GM19240 (cell line): ENCODE data around the gene URGCP.

Experiments
- DNase-seq: peaks from one replicate; pipeline ENCODE4 v3.0.0; 2011; ENCODE audit warnings: low spot score; ENCODE audit not compliant: insufficient read length

The URGCP gene

DNA sequence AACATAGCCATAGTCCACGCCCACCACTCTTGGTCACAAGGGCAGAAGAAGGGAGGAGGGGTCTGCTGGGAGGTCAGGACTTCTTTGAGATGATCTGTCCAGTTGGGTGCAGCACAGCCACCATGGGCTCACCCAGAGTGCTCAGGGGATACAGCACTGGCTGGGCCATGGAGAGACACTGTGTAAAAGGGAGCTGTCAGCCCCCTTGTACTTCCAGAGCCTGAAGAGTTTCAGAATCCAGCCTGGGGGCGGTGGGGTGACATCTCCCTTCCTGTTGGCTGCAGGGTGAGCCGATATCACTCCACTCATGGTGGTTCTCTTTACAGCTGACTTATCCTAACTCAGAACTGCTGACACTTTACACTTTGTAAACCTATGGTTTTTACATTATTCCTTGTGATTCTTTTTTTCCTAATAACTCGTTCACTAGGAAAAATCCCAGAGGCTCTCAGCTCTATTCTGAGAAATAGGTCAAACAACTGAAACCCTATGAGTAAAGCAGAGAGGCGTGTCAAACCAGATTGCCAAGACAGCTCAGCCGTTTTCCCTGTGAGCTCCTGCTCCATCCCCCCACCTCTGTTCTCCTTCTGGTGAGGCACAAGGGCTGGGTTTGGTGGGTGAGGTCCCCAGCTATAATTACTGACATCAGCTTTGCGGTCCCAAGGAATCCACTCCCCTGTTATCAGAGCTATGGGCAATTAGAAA lies 33.8 kb downstream of the URGCP start:
- DNase-seq = no peak

GRCh38 chr7:43871064-43871463 lies 35.3 kb downstream of the URGCP start:
- DNase-seq = no peak

- no peak for DNase-seq
Observed at GRCh38 chr7:43870316-43870715, 36.1 kb downstream of the URGCP start.

- no peak for DNase-seq
Observed at GRCh38 chr7:43869867-43870240, 36.5 kb downstream of the URGCP start.

- DNase-seq = peak; percentile 91
Observed at GRCh38 chr7:43869006-43869866, 37.2 kb downstream of the URGCP start, which contains the start of gene MRPS24. MRPS24 (minus strand) TSS chr7:43869517; CDS start chr7:43869495, 22 bp downstream.

DNA sequence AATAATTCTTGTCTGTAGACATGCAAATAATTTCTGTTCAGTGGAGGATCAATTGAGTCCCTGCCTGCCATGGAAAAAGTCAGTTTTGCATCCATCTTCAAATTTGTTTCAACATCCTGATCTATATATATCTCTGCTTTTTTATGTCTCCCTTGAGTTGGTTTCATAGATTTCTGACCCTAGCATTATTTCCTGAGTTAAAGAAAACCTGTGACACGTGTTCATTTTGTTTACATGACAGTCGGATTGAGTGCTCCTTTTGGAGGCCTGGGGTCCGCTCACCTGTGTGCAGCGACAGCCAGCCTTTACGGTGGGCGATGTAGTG lies 37.8 kb downstream of the URGCP start:
- no peak for DNase-seq

DNA sequence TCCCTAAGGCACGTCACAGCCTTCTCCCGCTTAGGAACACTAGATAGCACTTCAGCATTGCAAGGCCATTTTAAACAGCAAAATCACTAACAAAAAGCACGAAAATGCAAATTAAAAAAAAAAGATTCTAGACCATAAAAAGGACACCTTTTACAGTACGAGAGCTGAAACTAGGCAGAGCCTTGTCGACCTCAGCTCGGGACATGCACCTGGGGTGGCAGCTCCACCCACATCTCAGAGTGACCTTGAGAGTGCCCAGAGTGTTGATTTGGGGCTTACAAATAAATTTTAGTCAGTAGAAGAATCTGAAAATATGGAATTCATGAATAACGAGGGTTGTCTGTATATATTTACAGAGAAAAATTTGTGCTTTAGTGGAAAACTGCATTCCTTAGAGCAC lies 38.2 kb downstream of the URGCP start:
- DNase-seq = no peak

GRCh38 chr7:43865277-43865676 lies 41.1 kb downstream of the URGCP start:
- DNase-seq = no peak

- no peak for DNase-seq
Observed at GRCh38 chr7:43864126-43864525, 42.3 kb downstream of the URGCP start.

- no peak for DNase-seq
Observed at GRCh38 chr7:43856996-43857395, 49.4 kb downstream of the URGCP start.

- no peak for DNase-seq
Observed at GRCh38 chr7:43856316-43856715, 50.1 kb downstream of the URGCP start.

DNA sequence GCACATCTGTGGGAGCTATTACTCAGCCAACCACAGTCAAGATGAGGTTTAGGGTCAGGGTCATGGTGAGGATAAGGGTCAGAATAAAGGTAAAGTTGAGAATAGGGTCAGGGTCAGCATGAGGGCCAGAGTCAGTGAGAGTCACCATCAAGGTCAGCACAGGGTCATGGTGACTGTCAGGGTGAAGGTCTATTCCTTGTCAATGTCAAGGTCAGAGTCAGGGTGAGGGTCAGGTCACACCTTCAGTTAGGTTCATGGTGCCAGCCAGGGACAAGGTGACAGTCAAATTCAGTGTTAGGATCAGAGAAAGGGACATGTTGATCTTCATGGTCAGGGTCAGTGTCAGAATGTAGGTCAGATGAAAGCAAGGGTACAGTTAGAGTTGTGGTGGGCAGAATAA lies 51.2 kb downstream of the URGCP start:
- DNase-seq = no peak

- no peak for DNase-seq
Observed at GRCh38 chr7:43851805-43852204, 54.6 kb downstream of the URGCP start.

- DNase-seq = no peak
Observed at GRCh38 chr7:43850348-43851116, 55.9 kb downstream of the URGCP start.

- no peak for DNase-seq
Observed at GRCh38 chr7:43849047-43849446, 57.3 kb downstream of the URGCP start.

DNA sequence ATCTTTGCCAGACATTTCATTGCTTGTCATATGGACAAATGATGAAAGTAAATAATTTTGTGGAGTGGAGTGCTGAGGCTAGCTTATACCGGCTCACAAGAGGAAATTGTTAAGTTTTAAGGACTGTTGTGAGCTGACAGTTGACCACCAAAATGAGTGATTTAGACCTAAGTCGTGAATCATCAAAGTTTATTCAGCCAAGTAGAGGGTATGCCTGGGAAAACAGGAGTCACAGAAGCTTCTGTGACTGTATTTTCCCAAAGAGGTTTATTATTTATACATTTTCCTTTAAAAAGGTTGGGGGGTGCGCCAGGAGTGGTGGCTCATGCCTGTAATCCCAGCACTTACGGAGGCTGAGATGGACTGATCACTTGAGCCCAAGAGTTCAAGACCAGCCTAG lies 58.9 kb downstream of the URGCP start:
- no peak for DNase-seq

- no peak for DNase-seq
Observed at GRCh38 chr7:43844662-43845061, 61.7 kb downstream of the URGCP start.

GRCh38 chr7:43844257-43844656 lies 62.1 kb downstream of the URGCP start:
- DNase-seq = no peak

- no peak for DNase-seq
Observed at GRCh38 chr7:43843296-43843695, 63.1 kb downstream of the URGCP start.

DNA sequence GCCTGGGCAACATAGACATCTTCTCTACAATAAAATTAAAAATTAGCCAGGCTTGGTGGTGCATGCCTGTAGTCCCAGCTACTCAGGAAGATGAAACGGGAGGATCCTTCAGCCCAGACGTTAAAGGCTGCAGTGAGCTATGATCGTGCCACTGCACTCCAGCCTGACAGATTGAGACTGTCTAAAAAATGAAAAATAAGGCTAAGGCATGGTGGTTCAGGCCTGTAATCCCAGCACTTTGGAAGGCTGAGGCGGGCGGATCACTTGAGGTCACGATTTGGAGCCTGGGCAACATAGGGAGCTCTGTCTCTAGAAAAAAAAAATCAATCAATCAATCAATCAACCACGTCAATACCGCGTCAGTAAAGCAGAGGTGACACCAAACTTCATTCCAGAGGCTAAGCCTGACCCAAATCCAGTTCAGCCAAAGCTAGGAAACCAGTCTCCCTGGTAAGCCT lies 68.2 kb downstream of the URGCP start:
- DNase-seq = no peak

DNA sequence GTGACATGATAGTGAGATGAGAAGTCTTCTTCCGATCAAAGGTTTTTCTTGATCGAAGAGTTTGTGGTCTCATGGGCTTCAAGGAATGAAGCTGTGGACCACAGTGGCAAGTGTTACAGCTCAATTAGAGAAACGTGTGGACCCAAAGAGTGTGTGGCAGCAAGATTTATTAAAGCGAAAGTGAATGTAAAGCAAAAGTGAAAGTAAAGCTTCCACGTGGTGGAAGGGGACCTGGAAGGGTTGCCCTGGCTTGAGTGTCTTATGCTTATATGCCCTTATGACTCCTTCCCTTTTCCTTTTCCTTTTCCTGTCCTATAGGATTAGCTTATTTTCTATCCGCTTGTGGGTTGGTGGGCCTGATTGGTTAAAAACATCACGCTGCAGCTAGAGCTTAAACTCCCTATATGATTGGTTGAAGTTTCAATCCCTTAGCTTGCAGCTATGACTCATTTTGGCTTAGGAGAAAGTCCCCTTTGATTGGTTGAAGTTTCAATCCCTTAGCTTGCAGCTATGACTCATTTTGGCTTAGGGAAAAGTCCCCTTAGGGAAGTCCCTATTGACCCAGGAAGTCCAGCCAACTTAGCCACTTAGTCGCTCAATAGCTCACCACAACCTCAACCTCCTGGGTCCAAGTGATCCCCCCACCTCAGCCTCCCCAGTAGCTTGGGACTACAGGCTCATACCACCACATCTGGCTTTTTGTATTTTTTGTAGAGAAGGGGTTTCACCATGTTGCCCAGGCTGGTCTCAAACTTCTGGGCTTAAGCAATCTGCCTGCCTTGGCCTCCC lies 71.7 kb downstream of the URGCP start:
- no peak for DNase-seq
